Neutrophil (primary cell): ENCODE data around the gene LGALS3BP.

Experiments
- H3K27ac ChIP-seq: fragments of 200-600 bp; sonication (generic); 2 replicates; pipeline ENCODE4 v1.5.1; 2016; ENCODE audit warnings: mild to moderate bottlenecking, moderate library complexity
- H3K27me3 ChIP-seq: fragments of 200-600 bp; sonication (generic); 2 replicates; pipeline ENCODE4 v1.6.0; 2016; ENCODE audit warnings: mild to moderate bottlenecking
- H3K36me3 ChIP-seq: fragments of 200-600 bp; sonication (generic); 2 replicates; pipeline ENCODE4 v1.5.1; 2017
- H3K4me1 ChIP-seq, 2 experiments: fragments of 200-600 bp in 1 of 2; sonication (generic) in 1 of 2; 1 replicate in 1 of 2; 2 replicates in 1 of 2; pipeline versions ENCODE4 v1.5.1 to v1.6.1; 2013 to 2016; ENCODE audit warnings: low read depth in 1 of 2, low read length in 1 of 2, mild to moderate bottlenecking in 1 of 2, moderate library complexity in 1 of 2; ENCODE audit not compliant: control insufficient read depth in 1 of 2, insufficient read depth in 1 of 2
- H3K4me3 ChIP-seq, 2 experiments: fragments of 200-600 bp in 1 of 2; sonication (generic) in 1 of 2; 1 replicate in 1 of 2; 2 replicates in 1 of 2; pipeline ENCODE4 v1.5.1; 2013 to 2016; ENCODE audit warnings: low read depth in 1 of 2, low read length in 1 of 2, mild to moderate bottlenecking in 1 of 2, moderate library complexity in 1 of 2
- H3K9me3 ChIP-seq: fragments of 200-600 bp; sonication (generic); 2 replicates; pipeline ENCODE4 v1.5.1; 2016
- TF ChIP-seq, protein P1 (sequence below): fragments of 200-600 bp; sonication (generic); IDR thresholded peaks from 2 replicates; pipeline ENCODE4 v1.5.1; 2016; ENCODE audit warnings: antibody characterized with exemption

LGALS3BP gene

DNA sequence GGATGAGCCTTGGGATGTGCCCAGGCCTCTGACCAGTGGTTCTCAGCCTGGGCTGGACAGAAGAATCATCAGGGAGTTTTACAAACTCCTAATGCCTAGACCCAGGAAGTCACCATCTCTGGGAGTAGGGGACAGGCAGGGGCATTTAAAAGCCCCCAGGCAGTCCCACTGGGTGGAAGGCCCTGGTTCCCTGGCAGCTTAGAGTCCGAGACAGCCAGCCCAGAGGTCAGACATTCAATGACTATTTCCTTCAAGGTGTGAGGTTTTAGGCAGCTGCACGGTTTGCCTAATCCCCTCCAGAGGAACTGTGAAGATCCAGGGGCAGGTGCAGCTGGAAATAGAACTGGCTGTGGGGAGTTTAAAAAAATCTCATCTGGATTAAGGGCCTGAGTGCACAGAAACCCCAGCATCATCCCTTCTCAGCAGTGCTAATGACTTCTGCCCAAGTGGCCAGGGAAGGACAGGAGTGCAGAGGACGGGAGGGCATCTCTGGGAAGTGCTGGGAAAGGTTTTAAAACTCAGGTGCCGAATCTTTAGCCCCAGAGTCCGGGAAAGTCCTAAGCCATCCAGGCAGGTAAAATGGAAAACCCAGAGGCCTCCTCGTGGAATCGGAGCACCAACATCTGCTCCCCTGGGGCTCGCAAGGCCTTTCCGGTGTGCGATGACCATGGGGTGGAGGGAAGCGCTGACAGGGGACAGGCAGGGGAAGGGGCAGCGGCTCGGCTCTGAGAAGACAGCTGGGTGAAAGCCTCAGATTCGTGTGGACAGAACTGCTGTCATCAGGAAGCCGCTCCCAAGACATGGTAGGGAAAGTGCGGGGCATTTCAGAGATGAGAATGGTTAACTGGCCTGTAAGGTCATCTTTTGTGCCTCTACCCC is 1.5 kb upstream of the LGALS3BP start:
- Histone ChIP-seq H3K4me3 (no peak overlapping the region), H3K9me3 (no peaks in the 10 kb centered on the region), H3K27ac (no peak overlapping the region), H3K36me3 (no peaks in the 10 kb centered on the region), H3K27me3 (no peaks in the 10 kb centered on the region), H3K4me1 (peaks cover 7 to 9% of the 10 kb centered on the region in 2 experiments)
- TF ChIP-seq, protein P1, sequence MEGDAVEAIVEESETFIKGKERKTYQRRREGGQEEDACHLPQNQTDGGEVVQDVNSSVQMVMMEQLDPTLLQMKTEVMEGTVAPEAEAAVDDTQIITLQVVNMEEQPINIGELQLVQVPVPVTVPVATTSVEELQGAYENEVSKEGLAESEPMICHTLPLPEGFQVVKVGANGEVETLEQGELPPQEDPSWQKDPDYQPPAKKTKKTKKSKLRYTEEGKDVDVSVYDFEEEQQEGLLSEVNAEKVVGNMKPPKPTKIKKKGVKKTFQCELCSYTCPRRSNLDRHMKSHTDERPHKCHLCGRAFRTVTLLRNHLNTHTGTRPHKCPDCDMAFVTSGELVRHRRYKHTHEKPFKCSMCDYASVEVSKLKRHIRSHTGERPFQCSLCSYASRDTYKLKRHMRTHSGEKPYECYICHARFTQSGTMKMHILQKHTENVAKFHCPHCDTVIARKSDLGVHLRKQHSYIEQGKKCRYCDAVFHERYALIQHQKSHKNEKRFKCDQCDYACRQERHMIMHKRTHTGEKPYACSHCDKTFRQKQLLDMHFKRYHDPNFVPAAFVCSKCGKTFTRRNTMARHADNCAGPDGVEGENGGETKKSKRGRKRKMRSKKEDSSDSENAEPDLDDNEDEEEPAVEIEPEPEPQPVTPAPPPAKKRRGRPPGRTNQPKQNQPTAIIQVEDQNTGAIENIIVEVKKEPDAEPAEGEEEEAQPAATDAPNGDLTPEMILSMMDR = no peak

DNA sequence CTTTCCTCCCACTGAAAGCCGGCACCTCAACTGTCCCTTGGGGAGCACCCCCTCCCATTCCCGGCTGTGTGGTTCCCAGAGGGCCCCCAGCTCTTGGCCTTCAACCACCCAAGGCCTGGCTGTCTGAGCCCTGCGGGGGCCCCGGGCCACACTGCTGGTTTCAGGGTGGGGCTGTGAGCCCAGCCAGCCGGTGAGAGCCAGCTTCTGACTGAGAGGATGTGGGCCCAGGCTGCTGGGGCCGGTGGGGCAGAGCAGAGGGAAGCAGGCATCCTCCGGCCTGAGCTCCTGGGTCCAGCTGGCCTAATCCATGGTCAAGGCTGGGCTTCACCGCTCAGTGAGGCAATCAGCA is 875 bp upstream of the LGALS3BP start:
- Histone ChIP-seq H3K36me3 (no peaks in the 10 kb centered on the region), H3K27ac (no peak overlapping the region), H3K27me3 (no peaks in the 10 kb centered on the region), H3K9me3 (no peaks in the 10 kb centered on the region), H3K4me1 (peaks cover under 1 to 2% of the 10 kb centered on the region in 2 experiments), H3K4me3 (no peak overlapping the region)
- TF ChIP-seq, protein P1 = no peak

DNA sequence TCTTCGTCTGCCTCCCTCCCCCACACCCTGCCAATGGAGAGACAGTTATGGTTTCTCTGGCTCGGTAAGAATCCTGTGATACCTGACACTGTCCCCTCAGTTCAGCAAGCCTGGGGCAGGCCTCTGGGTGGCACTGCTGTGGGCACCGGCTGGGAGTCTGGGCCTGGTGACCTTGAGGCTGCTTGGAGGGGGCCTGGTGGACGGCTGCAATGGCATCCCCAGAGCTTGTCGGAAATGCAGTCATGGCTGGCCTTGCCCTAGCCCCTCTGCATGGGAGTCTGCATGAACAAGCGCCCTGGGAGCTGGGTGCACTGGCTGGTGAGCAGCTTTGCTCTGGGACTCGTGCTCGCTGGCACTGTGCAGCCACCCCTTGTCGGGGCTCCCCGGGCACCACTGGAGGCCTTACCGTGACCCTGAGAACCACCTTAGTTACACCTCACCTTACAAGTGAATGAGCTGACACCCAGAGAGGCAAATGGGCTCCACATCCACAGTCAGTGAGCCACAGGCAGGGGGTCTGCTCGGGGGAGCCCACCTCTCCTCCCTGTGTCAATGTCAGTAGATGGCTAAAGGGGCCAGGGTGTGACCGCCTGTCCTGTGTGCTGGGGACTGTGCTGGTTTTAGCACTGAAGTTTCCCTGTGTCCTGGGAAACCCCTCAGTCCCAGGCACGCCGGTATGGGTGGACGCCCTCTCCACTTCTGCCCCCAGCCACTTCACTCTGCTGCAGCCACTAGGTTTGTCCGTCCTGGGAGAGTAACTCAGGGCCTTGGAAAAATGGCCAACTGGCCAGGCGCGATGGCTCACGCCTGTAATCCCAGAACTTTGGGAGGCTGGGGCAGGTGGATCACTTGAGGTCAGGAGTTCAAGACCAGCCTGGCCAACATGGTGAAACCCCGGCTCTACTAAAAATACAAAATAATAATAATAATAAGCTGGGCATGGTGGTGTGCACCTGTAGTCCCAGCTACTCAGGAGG is 1.4 kb downstream of the LGALS3BP start:
- Histone ChIP-seq H3K27me3 (no peaks in the 10 kb centered on the region), H3K36me3 (no peaks in the 10 kb centered on the region), H3K4me1 (no peaks in the 10 kb centered on the region), H3K27ac (no peak overlapping the region), H3K4me3 (no peak overlapping the region), H3K9me3 (no peaks in the 10 kb centered on the region)
- TF ChIP-seq, protein P1 = no peak

DNA sequence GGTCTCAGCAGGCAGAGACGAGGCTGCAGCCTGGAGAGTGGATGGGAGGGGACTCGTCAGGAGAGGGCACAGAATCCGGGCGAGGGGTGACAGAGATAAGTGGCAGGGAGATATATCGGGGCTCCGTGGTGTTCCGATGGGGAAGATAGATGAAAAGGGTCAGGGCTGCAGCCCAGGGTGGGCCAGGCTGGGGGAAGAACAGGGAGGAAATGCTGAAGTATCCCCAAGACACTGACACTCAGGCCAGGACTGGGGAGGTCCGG is 2.1 kb downstream of the LGALS3BP start:
- H3K4me3 ChIP-seq = no peak overlapping the region
- H3K27ac ChIP-seq = no peak overlapping the region
- H3K4me1 ChIP-seq = no peaks in the 10 kb centered on the region
- H3K27me3 ChIP-seq = no peaks in the 10 kb centered on the region
- TF ChIP-seq, protein P1 = no peak
- H3K9me3 ChIP-seq = no peaks in the 10 kb centered on the region
- no peaks in the 10 kb centered on the region for H3K36me3 ChIP-seq

DNA sequence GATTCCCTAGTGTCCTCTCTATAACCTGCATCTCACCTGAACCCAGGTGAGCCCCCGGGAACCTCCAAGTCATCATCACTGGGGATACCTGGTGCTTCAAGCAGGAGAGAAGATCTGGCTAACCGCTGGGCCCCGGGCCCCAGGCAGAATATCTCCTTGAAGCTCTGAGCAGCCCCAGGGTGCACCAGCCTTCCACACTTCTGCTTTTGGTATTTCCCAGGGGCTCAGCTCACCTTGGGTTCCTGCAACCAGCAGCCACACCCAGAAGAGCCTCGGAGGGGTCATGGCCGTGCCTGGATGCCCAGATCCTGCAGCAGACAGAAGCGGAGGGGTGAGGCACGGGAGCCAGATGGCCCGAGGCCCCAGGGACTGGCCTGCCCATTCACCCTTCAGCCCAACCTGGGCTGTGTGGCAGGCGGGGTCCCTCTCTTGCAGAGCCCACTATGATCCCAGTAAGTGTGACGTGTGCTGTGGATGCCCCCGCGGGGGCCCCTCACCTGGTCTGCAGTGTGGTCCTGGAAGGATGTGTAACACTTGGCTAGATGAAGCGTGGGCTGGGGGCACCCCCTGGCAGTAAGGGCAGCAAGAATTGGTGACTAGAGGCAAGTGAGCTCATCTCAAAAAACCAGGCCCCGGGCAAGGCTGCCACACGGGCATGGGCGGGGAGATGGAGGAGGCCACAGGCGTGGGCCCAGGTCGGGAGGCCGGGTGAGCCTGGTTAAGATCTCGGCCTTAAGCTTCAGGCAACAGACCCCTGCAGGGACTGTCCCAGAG is 2.6 kb downstream of the LGALS3BP start:
- no peaks in the 10 kb centered on the region for H3K36me3 ChIP-seq
- H3K9me3 ChIP-seq = no peaks in the 10 kb centered on the region
- no peaks in the 10 kb centered on the region for H3K4me1 ChIP-seq
- no peak overlapping the region for H3K4me3 ChIP-seq
- no peaks in the 10 kb centered on the region for H3K27me3 ChIP-seq
- TF ChIP-seq, protein P1 = no peak
- H3K27ac ChIP-seq = no peak overlapping the region
